IPS-15b (cell line): ENCODE results near the gene MDP1.
"Not testable (repeated sequence)": the region's sequence is repeated elsewhere in the genome, so short reads cannot be mapped to it uniquely, and the experiment has no call there.

Experiments
- H3K27me3 ChIP-seq: one replicate; pipeline ENCODE4 v1.6.1; 2013; ENCODE audit warnings: low read length; ENCODE audit not compliant: control insufficient read depth, insufficient read depth
- H3K36me3 ChIP-seq: one replicate; pipeline ENCODE4 v1.6.1; 2013; ENCODE audit warnings: low read length; ENCODE audit not compliant: control insufficient read depth, insufficient read depth
- H3K4me1 ChIP-seq: one replicate; pipeline ENCODE4 v1.6.1; 2013; ENCODE audit warnings: mild to moderate bottlenecking, low read length; ENCODE audit not compliant: control insufficient read depth, insufficient read depth
- H3K4me3 ChIP-seq: one replicate; pipeline ENCODE4 v1.5.1; 2013; ENCODE audit warnings: low read depth, low read length
- H3K9ac ChIP-seq: one replicate; pipeline ENCODE4 v1.6.1; 2013; ENCODE audit warnings: low read depth, mild to moderate bottlenecking, low read length
- H3K9me3 ChIP-seq: one replicate; pipeline ENCODE4 v1.6.1; 2013; ENCODE audit warnings: mild to moderate bottlenecking, low read length; ENCODE audit not compliant: control insufficient read depth, insufficient read depth

The MDP1 gene

GRCh38 chr14:24234095-24235005 lies 18.5 kb upstream of the MDP1 start:
- Histone ChIP-seq H3K36me3 (peaks cover 24% of the 10 kb centered on the region), H3K27me3 (no peaks in the 10 kb centered on the region), H3K9me3 (no peaks in the 10 kb centered on the region), H3K9ac (no peak overlapping the region), H3K4me1 (no peaks in the 10 kb centered on the region), H3K4me3 (no peak overlapping the region)

GRCh38 chr14:24233538-24233866 lies 17.6 kb upstream of the MDP1 start:
- H3K9ac ChIP-seq, result peak overlapping the region; percentile 38
- H3K4me1 ChIP-seq, result no peaks in the 10 kb centered on the region
- peak overlapping the region; percentile 97 for H3K4me3 ChIP-seq
- H3K9me3 ChIP-seq, result no peaks in the 10 kb centered on the region
- H3K27me3 ChIP-seq, result no peaks in the 10 kb centered on the region
- H3K36me3 ChIP-seq, result peaks cover 18% of the 10 kb centered on the region

GRCh38 chr14:24232645-24233537 lies 17.0 kb upstream of the MDP1 start, which contains the start of gene GMPR2:
GMPR2 (plus strand) TSS chr14:24232929; CDS start chr14:24233254, 325 bp downstream.
- Histone ChIP-seq H3K27me3 (no peaks in the 10 kb centered on the region), H3K4me3 (peak within 1 kb of the TSS; percentile 97), H3K9ac (peak within 1 kb of the TSS; percentile 87), H3K4me1 (no peaks in the 10 kb centered on the region), H3K36me3 (peaks cover 12% of the 10 kb centered on the region), H3K9me3 (no peaks in the 10 kb centered on the region)

GRCh38 chr14:24232121-24232644 lies 16.3 kb upstream of the MDP1 start, which contains the start of gene NEDD8:
NEDD8 (minus strand) TSS chr14:24232367; CDS start chr14:24232267, 100 bp downstream.
- Histone ChIP-seq H3K27me3 (no peaks in the 10 kb centered on the region), H3K9me3 (no peaks in the 10 kb centered on the region), H3K9ac (peak within 1 kb of the TSS; percentile 87), H3K4me1 (no peaks in the 10 kb centered on the region), H3K4me3 (peak within 1 kb of the TSS; percentile 97), H3K36me3 (peaks cover 9% of the 10 kb centered on the region)

GRCh38 chr14:24231263-24232120 lies 15.6 kb upstream of the MDP1 start:
- Histone ChIP-seq H3K36me3 (peaks cover 3% of the 10 kb centered on the region), H3K4me1 (no peaks in the 10 kb centered on the region), H3K9me3 (no peaks in the 10 kb centered on the region), H3K9ac (peak overlapping the region; percentile 87), H3K4me3 (peak overlapping the region; percentile 97), H3K27me3 (no peaks in the 10 kb centered on the region)

- Histone ChIP-seq H3K4me3 (no peak overlapping the region), H3K4me1 (no peaks in the 10 kb centered on the region), H3K9ac (no peak overlapping the region), H3K36me3 (no peaks in the 10 kb centered on the region), H3K9me3 (no peaks in the 10 kb centered on the region), H3K27me3 (no peaks in the 10 kb centered on the region)
These were observed 13.0 kb upstream of the MDP1 start for GRCh38 chr14:24228902-24229301.

GRCh38 chr14:24226473-24226872 lies 10.6 kb upstream of the MDP1 start:
- Histone ChIP-seq H3K9me3 (no peaks in the 10 kb centered on the region), H3K36me3 (no peaks in the 10 kb centered on the region)

GRCh38 chr14:24224618-24225071 lies 8.8 kb upstream of the MDP1 start:
- Histone ChIP-seq H3K9ac (no peak overlapping the region), H3K4me1 (no peaks in the 10 kb centered on the region), H3K36me3 (no peaks in the 10 kb centered on the region), H3K9me3 (no peaks in the 10 kb centered on the region), H3K27me3 (no peaks in the 10 kb centered on the region), H3K4me3 (no peak overlapping the region)

More at GRCh38 chr14:24226473-24226872, 10.6 kb upstream of the MDP1 start:
- H3K9ac ChIP-seq, result no peak overlapping the region
- H3K4me1 ChIP-seq, result no peaks in the 10 kb centered on the region
- H3K4me3 ChIP-seq, result no peak overlapping the region
- H3K27me3 ChIP-seq, result no peaks in the 10 kb centered on the region

- H3K27me3 ChIP-seq, H3K4me1 ChIP-seq, H3K9ac ChIP-seq, H3K4me3 ChIP-seq, H3K9me3 ChIP-seq, H3K36me3 ChIP-seq: not testable (repeated sequence)
These were observed 7.1 kb upstream of the MDP1 start for GRCh38 chr14:24222987-24223386.

- H3K27me3 ChIP-seq, result no peaks in the 10 kb centered on the region
- no peak overlapping the region for H3K4me3 ChIP-seq
- H3K9ac ChIP-seq, result no peak overlapping the region
- no peaks in the 10 kb centered on the region for H3K4me1 ChIP-seq
- H3K36me3 ChIP-seq, result peaks cover 7% of the 10 kb centered on the region
- H3K9me3 ChIP-seq, result no peaks in the 10 kb centered on the region
These were observed 3.7 kb upstream of the MDP1 start for GRCh38 chr14:24219521-24219920.

- Histone ChIP-seq H3K4me1 (no peaks in the 10 kb centered on the region), H3K36me3 (peaks cover 11% of the 10 kb centered on the region), H3K4me3 (no peak overlapping the region), H3K27me3 (no peaks in the 10 kb centered on the region), H3K9ac (no peak overlapping the region), H3K9me3 (no peaks in the 10 kb centered on the region)
These were observed 3.2 kb upstream of the MDP1 start for GRCh38 chr14:24219080-24219479.
